Activated CD8-positive, alpha-beta T cell treated with anti-CD3 and anti-CD28 coated beads for 36 hours (primary cell): ENCODE data around the gene TRIO. TPM values are rescaled to one million over a fixed set of nuclear protein-coding genes. Genes with fewer than 3 reads are reported as not detected.

Experiments used
- ATAC-seq: fragments of 200-7000 bp; cut with Tn5 transposase; one replicate; pipeline ENCODE4 v1.10.0; 2021; ENCODE audit warnings: mild to moderate bottlenecking, moderate library complexity
- CTCF ChIA-PET: fragments of 350-600 bp; sonication (Branson Sonifier 250); formaldehyde crosslinking; loops from one replicate; lab custom pipeline; 2021; ENCODE audit warnings: antibody characterized with exemption; lab: Charles Lee
- POLR2A ChIA-PET: fragments of 350-600 bp; sonication (Branson Sonifier 250); formaldehyde crosslinking; loops from one replicate; lab custom pipeline; 2021; ENCODE audit warnings: antibody characterized with exemption; lab: Charles Lee
- DNase-seq: peaks from one replicate; pipeline ENCODE4 v3.0.0-alpha.2; 2020
- H3K27ac Mint-ChIP-seq: one replicate; pipeline ENCODE4 v1.8.0; 2021; ENCODE audit warnings: mild to moderate bottlenecking, mixed read lengths
- H3K27me3 Mint-ChIP-seq: one replicate; pipeline ENCODE4 v1.8.0; 2021; ENCODE audit warnings: mixed read lengths
- H3K36me3 Mint-ChIP-seq: one replicate; pipeline ENCODE4 v1.8.0; 2021; ENCODE audit warnings: low read depth, mixed read lengths
- H3K4me1 Mint-ChIP-seq: one replicate; pipeline ENCODE4 v1.8.0; 2021; ENCODE audit warnings: low read depth, mixed read lengths
- H3K4me3 Mint-ChIP-seq: one replicate; pipeline ENCODE4 v1.8.0; 2021; ENCODE audit warnings: mild to moderate bottlenecking, moderate library complexity, mixed read lengths
- H3K9me3 Mint-ChIP-seq: one replicate; pipeline ENCODE4 v1.8.0; 2021; ENCODE audit warnings: mixed read lengths
- CTCF ChIP-seq: fragments of 200-600 bp; IDR thresholded peaks from one replicate; pipeline ENCODE4 v1.8.0; 2022; ENCODE audit warnings: antibody characterized with exemption, mild to moderate bottlenecking
- intact Hi-C: fragments of 100-400 bp; cut with micrococcal nuclease; formaldehyde crosslinking; loops from one replicate; pipeline ENCODE4 v1.10.0; 2022
- total RNA-seq, 2 experiments: library from RNA; stranded (reverse); gene quantifications; one replicate each; pipeline ENCODE4 v1.2.3, GENCODE V29; 2021

TRIO gene
- total RNA-seq, 2 experiments from 2014 or later = 11.4 to 11.5 TPM

GRCh38 chr5:14457476-14457875 lies 314.3 kb downstream of the TRIO start:
- CTCF ChIA-PET = interaction anchor here (1.9 kb wide), 1 partner anchor 58 kb away, joined by 6 read pairs; no protein-coding TSS in a partner anchor
- TF ChIP-seq CTCF = no peak
- intact Hi-C loops = no loop called here
- DNase-seq = no peak
- H3K36me3 Mint-ChIP-seq = no peaks in the 10 kb centered on the region
- POLR2A ChIA-PET = no interaction called here
- H3K4me1 Mint-ChIP-seq = no peaks in the 10 kb centered on the region
- H3K27me3 Mint-ChIP-seq = no peaks in the 10 kb centered on the region
- no peak overlapping the region for H3K27ac Mint-ChIP-seq
- H3K9me3 Mint-ChIP-seq = peaks cover 3% of the 10 kb centered on the region
- H3K4me3 Mint-ChIP-seq = no peak overlapping the region
- ATAC-seq = no peak

- ChIA-PET POLR2A (no interaction called here), CTCF (interaction anchor here (1.9 kb wide), 1 partner anchor 59 kb away, joined by 6 read pairs; no protein-coding TSS in a partner anchor)
- no peak for DNase-seq
These were observed 315.3 kb downstream of the TRIO start for GRCh38 chr5:14458414-14458813.

GRCh38 chr5:14460844-14461398 lies 317.8 kb downstream of the TRIO start:
- intact Hi-C loops = no loop called here
- ChIA-PET CTCF (no interaction called here), POLR2A (no interaction called here)
- no peak overlapping the region for H3K4me3 Mint-ChIP-seq
- no peak for ATAC-seq
- H3K27me3 Mint-ChIP-seq = no peaks in the 10 kb centered on the region
- H3K4me1 Mint-ChIP-seq = no peaks in the 10 kb centered on the region
- no peaks in the 10 kb centered on the region for H3K36me3 Mint-ChIP-seq
- no peaks in the 10 kb centered on the region for H3K9me3 Mint-ChIP-seq
- no peak for TF ChIP-seq CTCF
- no peak for DNase-seq
- H3K27ac Mint-ChIP-seq = no peak overlapping the region

More at GRCh38 chr5:14458414-14458813, 315.3 kb downstream of the TRIO start:
- Mint-ChIP-seq H3K36me3 (no peaks in the 10 kb centered on the region), H3K4me3 (no peak overlapping the region), H3K27me3 (no peaks in the 10 kb centered on the region), H3K27ac (no peak overlapping the region), H3K9me3 (peaks cover 3% of the 10 kb centered on the region), H3K4me1 (no peaks in the 10 kb centered on the region)
- TF ChIP-seq CTCF = no peak
- intact Hi-C loops = no loop called here
- no peak for ATAC-seq

- Mint-ChIP-seq H3K4me3 (no peak overlapping the region), H3K36me3 (no peaks in the 10 kb centered on the region), H3K27me3 (no peaks in the 10 kb centered on the region), H3K9me3 (no peaks in the 10 kb centered on the region), H3K4me1 (no peaks in the 10 kb centered on the region), H3K27ac (no peak overlapping the region)
- ATAC-seq (no peak), DNase-seq (no peak)
- ChIA-PET CTCF (no interaction called here), POLR2A (no interaction called here)
- no peak for TF ChIP-seq CTCF
- intact Hi-C loops = no loop called here
These were observed 319.5 kb downstream of the TRIO start for GRCh38 chr5:14462681-14463080.

GRCh38 chr5:14463629-14464028 lies 320.5 kb downstream of the TRIO start:
- DNase-seq (no peak), ATAC-seq (no peak)
- Mint-ChIP-seq H3K36me3 (no peaks in the 10 kb centered on the region), H3K9me3 (no peaks in the 10 kb centered on the region), H3K4me3 (no peak overlapping the region), H3K27me3 (no peaks in the 10 kb centered on the region), H3K4me1 (no peaks in the 10 kb centered on the region), H3K27ac (no peak overlapping the region)
- intact Hi-C loops = no loop called here
- ChIA-PET POLR2A (no interaction called here), CTCF (no interaction called here)
- no peak for TF ChIP-seq CTCF
